NCI-H1436 treated with DMSO at 0.1 percent for 48 hours (cell line): ENCODE measurements around the gene ART4.

ENCODE experiments used
- DNase-seq: peaks from one replicate; lab custom pipeline; 2025; lab: John Stamatoyannopoulos, UW

Gene ART4

DNA sequence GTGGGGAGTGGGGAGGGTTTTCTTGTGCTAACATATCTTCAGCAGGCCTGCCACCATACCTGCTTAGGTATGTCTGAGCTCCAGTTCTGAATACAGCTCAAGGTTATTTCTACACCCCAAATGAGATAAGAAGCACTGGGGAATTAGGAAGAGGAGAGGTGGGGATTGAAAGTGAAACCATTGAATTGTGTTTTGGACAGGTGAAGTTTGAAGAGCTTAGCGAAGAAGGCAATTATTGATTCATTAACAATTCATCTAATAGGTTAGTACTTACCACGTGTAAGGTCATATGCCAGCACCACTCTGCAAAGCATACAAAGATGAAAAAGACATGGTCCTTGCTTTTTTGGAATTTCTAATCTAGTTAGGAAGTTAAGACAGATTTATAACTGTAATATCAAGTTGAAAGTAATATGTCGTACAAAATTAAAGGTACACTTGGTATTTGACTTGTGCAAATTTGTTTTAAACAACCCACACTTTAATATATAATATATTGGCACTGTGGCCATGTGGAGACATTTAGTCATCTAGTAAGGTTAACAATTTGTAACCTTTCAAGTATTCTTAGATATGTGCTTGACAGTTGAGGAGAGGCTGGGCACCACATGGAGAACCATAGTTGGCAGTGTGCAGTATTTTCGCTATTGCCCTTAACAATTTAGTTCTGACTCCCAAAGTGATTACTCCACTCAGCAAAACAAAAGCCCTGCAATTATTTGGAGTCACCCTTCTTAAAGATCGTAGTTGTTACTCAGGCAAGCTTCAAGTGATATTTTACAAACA, 33.0 kb downstream of the ART4 start:
- DNase-seq = no peak

DNA sequence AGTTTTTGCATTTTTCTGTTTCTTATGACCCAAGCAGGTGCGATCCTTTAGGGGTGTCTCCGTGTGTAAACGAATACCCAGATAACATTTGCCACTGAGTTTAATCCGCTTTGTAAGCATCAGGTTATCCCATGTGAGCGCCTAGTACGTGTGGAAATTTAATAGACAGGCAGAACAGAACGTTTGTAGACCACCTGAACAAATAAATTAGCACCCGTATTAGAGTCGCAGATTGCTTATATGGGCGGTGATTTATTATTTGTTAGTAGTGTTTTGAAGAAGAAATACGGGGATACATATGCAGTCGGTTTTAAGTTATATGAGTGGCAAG, 39.5 kb downstream of the ART4 start:
- DNase-seq = no peak

DNA sequence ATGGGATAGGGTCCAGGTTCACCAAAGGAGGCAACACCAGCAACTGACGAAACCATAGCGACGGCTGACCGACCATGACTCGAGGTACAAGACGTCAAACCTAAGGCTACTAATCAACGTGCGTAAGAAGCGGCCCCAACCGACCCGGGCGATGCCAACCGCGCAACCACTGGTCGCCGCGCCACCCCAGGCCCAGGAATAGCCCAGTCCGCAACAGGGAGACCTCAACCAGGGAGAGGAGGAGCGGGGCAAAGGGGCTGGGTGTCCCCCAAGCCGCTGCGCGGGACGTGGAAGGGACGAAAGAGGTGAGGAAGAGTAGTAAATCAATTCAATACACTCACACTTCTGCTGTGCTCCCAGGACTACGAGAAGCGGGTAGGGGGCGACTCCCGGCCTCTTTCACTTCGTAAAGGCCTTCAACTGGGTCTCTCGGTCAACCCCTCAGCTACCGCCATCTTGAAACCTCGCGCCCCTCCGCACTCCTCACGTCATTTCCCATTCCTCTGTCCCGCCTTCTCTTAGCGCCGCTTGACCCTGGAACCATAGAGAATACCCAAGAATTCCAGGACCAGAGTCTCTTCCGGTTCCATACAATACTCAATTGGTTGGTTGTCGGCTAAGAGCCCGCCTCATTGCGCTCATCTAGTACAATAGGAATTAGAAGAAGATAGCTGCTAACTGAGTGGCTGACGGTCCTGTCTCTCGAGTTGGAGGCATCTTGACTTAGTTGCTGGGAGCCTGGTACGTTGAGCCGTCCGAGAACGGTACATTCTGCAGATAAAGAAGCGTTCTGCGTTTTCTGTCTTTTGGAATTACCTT, 40.1 kb downstream of the ART4 start, which contains the start of the genes C12orf60 and WBP11:
Gene C12orf60 (plus strand): TSS at position 660 of the 819 bp plus-strand sequence. CDS start 19,266 bp downstream, outside the sequence.
Gene WBP11 (minus strand): TSS at position 468 of the 819 bp plus-strand sequence. CDS start 2,095 bp downstream, outside the sequence.
- DNase-seq = peak; percentile 98

DNA sequence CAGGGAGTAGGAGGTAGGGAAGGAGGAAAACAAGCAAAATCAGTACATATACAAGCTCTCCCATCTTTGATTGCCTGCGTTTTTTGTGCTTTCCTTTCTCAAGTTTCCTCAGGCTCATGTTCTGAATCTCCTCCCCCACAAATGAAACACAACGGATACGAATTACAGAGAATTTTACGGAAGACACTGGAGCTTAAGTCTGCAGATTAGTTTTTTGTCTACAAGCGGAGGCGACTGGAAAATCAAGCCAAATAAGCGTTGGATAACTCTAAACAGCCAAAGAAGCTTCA, 40.7 kb downstream of the ART4 start:
- no peak for DNase-seq

DNA sequence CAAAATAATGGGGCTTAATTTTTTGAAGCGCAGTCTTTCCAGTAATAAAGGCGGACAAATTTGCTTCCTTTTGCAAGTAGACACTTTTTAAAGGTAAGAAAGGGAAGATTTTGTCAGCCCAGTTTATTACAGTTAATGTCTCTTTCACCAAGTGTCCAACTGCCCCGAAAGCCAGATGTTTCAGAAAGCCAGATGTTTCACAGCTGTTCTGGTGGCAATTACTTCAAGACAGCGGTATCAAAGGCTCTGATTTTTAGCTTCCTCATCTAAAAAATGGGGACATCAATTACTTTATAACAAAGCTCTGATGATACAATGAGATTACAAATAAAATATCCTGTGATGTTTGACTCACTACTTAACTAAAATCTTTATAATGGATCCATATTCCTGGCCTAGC, 41.1 kb downstream of the ART4 start:
- DNase-seq = no peak

DNA sequence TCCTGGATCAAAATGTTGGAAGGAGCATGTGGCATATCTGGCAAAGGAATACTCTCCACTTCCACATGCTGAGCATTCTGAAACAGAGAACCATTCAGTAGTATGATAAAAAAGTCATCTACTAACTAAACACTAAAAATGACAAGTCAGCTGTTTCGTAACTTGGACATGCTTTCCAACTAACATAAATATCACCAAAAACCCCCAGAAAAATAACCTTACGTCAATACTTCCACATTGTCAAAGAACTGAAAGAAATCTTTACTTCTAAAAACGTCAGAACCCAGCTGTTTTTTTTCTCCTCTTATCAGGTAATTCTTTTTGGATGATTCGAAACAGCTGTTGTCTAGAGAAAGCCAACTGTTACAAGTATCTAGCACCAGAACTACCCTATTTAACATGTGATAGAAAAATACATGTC, 48.3 kb downstream of the ART4 start:
- no peak for DNase-seq

DNA sequence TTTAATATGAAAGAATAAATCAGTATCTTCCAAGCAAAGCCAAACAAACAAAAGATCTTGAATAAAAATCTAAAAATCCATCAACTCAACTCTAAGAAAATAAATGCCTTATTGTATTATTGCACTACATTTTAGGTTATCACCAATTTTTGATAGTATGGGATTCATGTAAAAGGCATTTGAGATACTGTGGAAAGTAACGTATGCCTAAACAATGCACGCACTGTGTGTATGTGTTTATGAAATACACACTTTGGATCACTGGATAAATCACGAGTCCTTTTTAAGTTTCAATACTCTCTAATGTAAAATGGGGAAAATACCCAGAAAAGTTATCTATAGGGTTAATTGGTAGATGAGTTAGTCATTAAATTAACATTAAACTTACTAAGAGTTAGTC, 57.8 kb downstream of the ART4 start:
- no peak for DNase-seq

DNA sequence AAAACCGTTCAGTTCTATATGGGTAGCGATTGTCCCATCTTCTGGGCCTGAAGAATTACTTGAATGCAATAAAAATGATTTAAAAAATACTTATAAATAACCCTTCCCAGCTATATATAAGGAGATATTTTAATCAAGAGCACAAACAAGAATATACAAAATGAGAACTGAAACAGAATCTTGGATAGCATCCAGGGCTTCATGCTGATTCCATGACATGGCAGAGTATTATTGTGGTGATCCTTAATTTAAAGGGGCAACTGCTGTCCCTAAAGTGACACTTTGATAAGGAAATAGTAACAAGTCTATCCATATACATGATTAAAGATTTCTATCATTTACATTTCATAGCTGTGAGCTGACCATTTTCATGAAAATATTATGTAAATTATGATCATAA, 58.9 kb downstream of the ART4 start:
- DNase-seq = no peak

DNA sequence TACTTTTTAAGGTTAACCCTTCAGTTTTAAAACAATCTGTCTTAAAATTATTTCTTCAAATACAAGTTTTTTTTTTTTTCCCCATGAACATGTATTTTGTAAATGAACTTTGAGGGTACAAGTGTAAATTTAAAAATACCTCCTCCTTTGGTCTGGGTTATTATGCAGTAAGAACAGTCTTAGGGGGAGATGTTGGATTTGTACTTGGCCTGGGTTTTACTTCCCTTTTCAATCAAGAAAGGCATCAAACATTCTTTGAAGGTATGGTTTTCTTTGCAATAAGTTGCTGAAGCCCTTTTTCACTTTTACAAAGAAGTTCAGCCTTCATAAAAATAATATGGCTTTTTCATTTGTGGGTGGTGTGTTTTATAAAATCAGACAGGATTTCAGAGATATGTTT, 60.6 kb downstream of the ART4 start:
- DNase-seq = no peak

DNA sequence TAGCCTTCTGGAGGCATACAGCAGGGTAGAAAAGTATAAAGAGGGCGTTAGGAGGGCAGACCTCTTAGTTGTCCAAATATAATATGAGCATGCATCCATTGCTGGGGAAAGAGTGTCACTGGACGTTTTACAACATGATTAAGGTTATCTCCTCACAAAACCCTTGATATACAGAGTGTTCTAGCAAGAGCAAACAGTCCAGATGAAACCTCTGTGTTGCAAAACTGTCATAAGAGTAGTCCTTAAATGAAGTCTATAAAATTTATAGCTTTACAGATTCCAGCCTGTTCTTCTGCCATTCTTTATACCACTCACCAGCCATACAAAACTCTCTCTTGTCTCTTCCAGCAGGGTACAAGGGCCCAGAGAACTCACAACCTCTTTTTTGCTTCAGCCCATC, 61.8 kb downstream of the ART4 start:
- no peak for DNase-seq

DNA sequence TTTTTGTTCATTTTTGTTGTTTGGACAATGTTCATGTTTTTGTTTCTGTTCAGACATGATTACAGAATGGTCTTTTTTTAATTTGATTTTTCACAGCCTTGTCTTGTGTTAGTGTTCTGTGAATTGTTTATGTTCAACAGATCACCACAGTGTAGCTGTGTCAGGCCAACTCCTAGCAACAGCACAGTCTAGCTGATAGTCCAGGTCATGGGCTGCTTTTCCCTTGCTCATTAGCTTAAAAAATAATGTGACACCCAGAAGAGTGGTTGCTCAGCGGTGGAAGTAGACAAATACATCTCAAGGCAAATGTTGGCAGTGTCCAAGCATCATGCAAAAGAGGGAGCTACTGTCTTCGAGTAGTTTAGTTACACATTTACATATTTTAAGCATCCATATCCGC, 62.5 kb downstream of the ART4 start:
- no peak for DNase-seq

DNA sequence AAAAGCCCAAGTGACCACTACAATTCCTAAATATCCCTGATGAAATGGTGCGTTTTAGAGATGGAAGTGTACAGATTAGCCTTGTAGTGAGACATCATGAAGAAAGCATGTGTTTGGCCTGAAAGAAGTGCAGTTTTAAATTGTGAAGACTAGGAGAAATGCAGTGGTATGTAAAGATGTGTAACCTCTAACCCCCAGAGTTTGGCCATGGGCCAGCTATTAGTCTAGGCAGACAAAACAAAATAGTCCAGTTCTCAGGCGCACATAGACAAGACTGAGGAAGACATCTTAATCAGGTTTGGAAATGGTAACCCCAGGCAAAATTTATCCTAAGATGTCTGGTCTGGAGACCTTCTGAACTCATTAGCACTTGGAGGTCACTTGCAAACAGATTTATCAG, 63.5 kb downstream of the ART4 start:
- no peak for DNase-seq

DNA sequence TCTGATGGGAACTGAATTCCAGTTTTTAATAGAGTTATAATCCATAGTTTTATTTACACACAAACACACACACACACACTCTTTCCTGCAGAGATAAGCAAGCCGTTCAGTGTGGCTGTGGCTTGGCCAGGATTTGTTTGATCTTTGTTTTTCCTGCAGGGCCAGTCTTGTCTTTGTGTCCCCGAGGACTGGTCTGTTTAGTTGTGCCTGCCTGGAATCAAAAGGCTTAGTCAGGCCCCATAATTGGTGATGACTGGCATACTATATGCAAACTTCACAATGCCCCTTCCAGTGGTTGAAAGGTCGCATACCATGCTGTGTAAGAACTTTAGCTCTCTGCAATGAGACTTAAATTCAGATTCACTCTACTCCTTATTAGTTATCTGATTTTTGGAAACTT, 66.1 kb downstream of the ART4 start:
- no peak for DNase-seq

DNA sequence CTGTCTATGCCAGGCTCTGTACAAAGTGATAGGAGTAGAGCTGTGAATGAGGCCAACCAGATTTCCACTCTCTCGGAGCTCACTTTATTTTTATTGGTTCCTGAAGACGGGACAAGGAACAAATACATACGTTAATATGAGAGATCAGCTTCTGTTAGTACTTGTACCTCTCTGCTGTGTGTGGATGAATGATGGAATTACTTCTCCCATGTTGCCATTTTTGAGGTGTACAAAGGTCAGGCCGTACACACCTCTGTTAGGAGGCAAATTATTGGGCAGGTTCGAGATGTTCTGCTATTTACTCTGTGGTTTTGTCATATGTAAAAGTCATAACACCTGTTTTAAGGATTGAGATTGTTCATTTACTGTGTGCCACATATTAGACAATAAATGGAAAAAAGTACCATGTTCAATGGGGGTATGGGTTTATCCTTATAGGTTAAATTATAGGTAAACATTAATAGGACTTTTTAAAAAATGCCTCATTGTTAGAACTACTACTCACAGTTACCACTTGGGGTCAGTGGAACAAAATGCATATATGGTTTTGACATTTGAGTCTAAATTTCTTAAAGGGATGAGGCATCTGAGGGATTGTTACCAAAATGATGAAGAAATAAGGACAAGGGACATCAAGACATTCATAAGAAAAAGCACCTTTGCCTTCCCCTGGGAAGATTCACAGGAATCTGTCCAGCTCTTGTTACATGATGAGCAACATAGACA, 66.9 kb downstream of the ART4 start:
- no peak for DNase-seq

DNA sequence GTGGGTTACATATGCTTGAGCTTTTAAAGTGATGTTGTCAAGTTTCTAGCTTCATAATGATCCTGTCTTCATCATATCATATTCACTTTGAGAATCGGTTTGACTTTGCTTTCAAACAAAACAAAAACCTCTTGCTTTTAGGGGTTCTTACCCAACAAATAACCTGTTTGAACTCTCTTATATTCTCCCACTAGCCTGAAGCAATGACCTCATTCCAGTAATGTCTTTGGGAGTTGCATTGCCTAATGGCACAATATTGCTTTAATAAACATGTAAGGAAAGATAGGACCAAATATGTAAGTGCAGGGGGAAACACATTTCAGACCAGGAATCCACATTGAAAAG, 67.7 kb downstream of the ART4 start:
- DNase-seq = no peak
